Measurements from ENCODE around the gene LIPC. TPM values are rescaled to one million over a fixed set of nuclear protein-coding genes. Genes with fewer than 3 reads are reported as not detected.

Gene LIPC
- total and polyA plus RNA-seq, 8 donors = 0.69 to 5.5 (median 1.5) TPM

- H3K4me1 ChIP-seq = no peaks in the 10 kb centered on the region
- WGBS, 2 donors = 83 to 91% methylated on average over 7 of the region's 7 CpGs
- no peak for TF ChIP-seq CTCF (IDR thresholded peaks at IDR 0.05)
- ATAC-seq (no peak), DNase-seq (no peak), FAIRE-seq (no peak)
- no peak overlapping the region for H3K4me3 ChIP-seq
- H3K27ac ChIP-seq = no peak overlapping the region
- no peaks in the 10 kb centered on the region for H3K27me3 ChIP-seq
- no peaks in the 10 kb centered on the region for H3K36me3 ChIP-seq
- intact Hi-C loops (cut with DNase I) = no loop called here
- no peaks in the 10 kb centered on the region for H3K9me3 ChIP-seq
Observed at GRCh38 chr15:58465866-58466517, 34.2 kb downstream of the LIPC start.

- WGBS, 2 donors = 85 to 93% methylated on average over 2 of the region's 2 CpGs
- H3K9me3 ChIP-seq = no peaks in the 10 kb centered on the region
- DNase-seq = no peak
- FAIRE-seq = no peak
- no peak overlapping the region for H3K4me3 ChIP-seq
- no peaks in the 10 kb centered on the region for H3K27me3 ChIP-seq
- intact Hi-C loops (cut with DNase I) = no loop called here
- no peaks in the 10 kb centered on the region for H3K36me3 ChIP-seq
- no peak for TF ChIP-seq CTCF (IDR thresholded peaks at IDR 0.05)
- ATAC-seq = no peak
- no peaks in the 10 kb centered on the region for H3K4me1 ChIP-seq
- H3K27ac ChIP-seq = no peak overlapping the region
Observed at GRCh38 chr15:58466566-58466965, 34.8 kb downstream of the LIPC start.

GRCh38 chr15:58467121-58467721 is 35.4 kb downstream of the LIPC start:
- H3K36me3 ChIP-seq = no peaks in the 10 kb centered on the region
- H3K27ac ChIP-seq = peak overlapping the region in 1 of 4 donors; percentile 10
- no peaks in the 10 kb centered on the region for H3K27me3 ChIP-seq
- intact Hi-C loops (cut with DNase I) = no loop called here
- no peaks in the 10 kb centered on the region for H3K9me3 ChIP-seq
- 66 to 67% methylated on average over 15 of the region's 15 CpGs for WGBS, 2 donors
- no peak overlapping the region for H3K4me3 ChIP-seq
- FAIRE-seq (no peak), DNase-seq (no peak), ATAC-seq (peak in 3 of 4 donors; percentile 61 to 82 (median 66))
- TF ChIP-seq CTCF (IDR thresholded peaks at IDR 0.05) = no peak
- H3K4me1 ChIP-seq = no peaks in the 10 kb centered on the region

- 63 to 64% methylated on average over 9 of the region's 9 CpGs for whole genome bisulfite sequencing, 2 donors
- DNase-seq (peak in 1 of 6 donors; percentile 25), ATAC-seq (peak; percentile 32 to 88 (median 73)), FAIRE-seq (no peak)
- no peak for TF ChIP-seq CTCF (IDR thresholded peaks at IDR 0.05)
- H3K36me3 ChIP-seq = no peaks in the 10 kb centered on the region
- H3K27me3 ChIP-seq = no peaks in the 10 kb centered on the region
- peak overlapping the region in 2 of 4 donors; percentile 10 to 12 for H3K27ac ChIP-seq
- no peak overlapping the region for H3K4me3 ChIP-seq
- no peaks in the 10 kb centered on the region for H3K4me1 ChIP-seq
- no peaks in the 10 kb centered on the region for H3K9me3 ChIP-seq
- intact Hi-C loops (cut with DNase I) = no loop called here
Observed at GRCh38 chr15:58467722-58468423, 36.1 kb downstream of the LIPC start.

Data from pancreas (tissue), 10 donors.